22Rv1 (cell line): ENCODE data around the gene BANP.

ENCODE experiments used
- H3K27ac ChIP-seq: fragments of 450-650 bp; 2 replicates; pipeline ENCODE4 v1.5.1; 2017
- CTCF ChIP-seq: fragments of 450-650 bp; IDR thresholded peaks from 2 replicates; pipeline ENCODE4 v1.5.1; 2017; ENCODE audit warnings: mild to moderate bottlenecking
- ZFX ChIP-seq: fragments of 450-650 bp; IDR thresholded peaks from 2 replicates; pipeline ENCODE4 v1.6.1; 2017; ENCODE audit warnings: antibody characterized with exemption, borderline replicate concordance

Gene BANP

GRCh38 chr16:87961623-87962022 lies 10.4 kb downstream of the BANP start:
- H3K27ac ChIP-seq: no peak overlapping the region
- TF ChIP-seq ZFX (no peak), CTCF (no peak)

GRCh38 chr16:87963400-87963799 lies 12.2 kb downstream of the BANP start:
- no peak overlapping the region for H3K27ac ChIP-seq
- no peak for TF ChIP-seq CTCF
- no peak for TF ChIP-seq ZFX

GRCh38 chr16:87964049-87964659 lies 12.9 kb downstream of the BANP start:
- TF ChIP-seq CTCF (no peak), ZFX (no peak)
- no peak overlapping the region for H3K27ac ChIP-seq

- TF ChIP-seq CTCF: no peak
- no peak for TF ChIP-seq ZFX
Observed at GRCh38 chr16:87965417-87965816, 14.2 kb downstream of the BANP start.

GRCh38 chr16:87966064-87966645 lies 14.9 kb downstream of the BANP start:
- TF ChIP-seq CTCF (no peak), ZFX (no peak)
- H3K27ac ChIP-seq: no peak overlapping the region

More at GRCh38 chr16:87965417-87965816, 14.2 kb downstream of the BANP start:
- no peak overlapping the region for H3K27ac ChIP-seq

GRCh38 chr16:87966685-87967185 lies 15.5 kb downstream of the BANP start:
- H3K27ac ChIP-seq: no peak overlapping the region

More at GRCh38 chr16:87966685-87967185, 15.5 kb downstream of the BANP start:
- TF ChIP-seq ZFX (no peak), CTCF (no peak)
